Measurements from ENCODE around the gene GLDC. TPM values are rescaled to one million over a fixed set of nuclear protein-coding genes. Genes with fewer than 3 reads are reported as not detected.

Gene GLDC
- total RNA-seq, 1 donor from 2014 or later = 1.7 TPM

- Histone ChIP-seq H3K27me3 (peaks cover 25% of the 10 kb centered on the region), H3K4me1 (peaks cover 10% of the 10 kb centered on the region), H3K36me3 (no peaks in the 10 kb centered on the region), H3K4me3 (no peak overlapping the region), H3K9me3 (no peaks in the 10 kb centered on the region), H3K27ac (no peak overlapping the region)
- intact Hi-C loops (cut with DNase I) = no loop called here
- DNase-seq (no peak), ATAC-seq (no peak)
- TF ChIP-seq CTCF (IDR thresholded peaks at IDR 0.05) = no peak
Measured at GRCh38 chr9:6641961-6642360, 3.6 kb downstream of the GLDC start.

GRCh38 chr9:6641561-6641960 lies 4.0 kb downstream of the GLDC start:
- TF ChIP-seq CTCF (IDR thresholded peaks at IDR 0.05) = no peak
- Histone ChIP-seq H3K4me3 (no peak overlapping the region), H3K9me3 (no peaks in the 10 kb centered on the region), H3K36me3 (no peaks in the 10 kb centered on the region), H3K27ac (no peak overlapping the region), H3K4me1 (peaks cover 10% of the 10 kb centered on the region), H3K27me3 (peaks cover 25% of the 10 kb centered on the region)
- intact Hi-C loops (cut with DNase I) = no loop called here
- DNase-seq (no peak), ATAC-seq (no peak)

DNA sequence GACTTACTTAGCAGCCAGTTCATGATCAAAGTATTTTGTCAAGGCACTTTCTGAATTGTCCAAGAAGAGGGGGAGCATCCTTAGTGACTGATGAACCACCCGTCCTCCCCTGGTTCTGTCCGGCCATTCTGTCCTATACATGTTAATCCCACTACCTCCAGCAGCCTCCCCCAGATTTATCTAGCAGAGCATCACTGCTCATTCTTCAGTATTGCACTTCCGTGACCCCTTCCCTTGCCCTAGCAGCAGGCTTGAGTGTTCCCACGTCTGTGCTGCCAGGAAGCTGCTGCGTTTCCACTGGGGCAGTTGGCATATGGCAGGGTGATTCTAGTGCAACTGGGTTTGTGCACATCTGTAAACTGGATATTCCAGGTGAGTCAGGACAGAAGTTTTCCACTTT lies 4.5 kb downstream of the GLDC start:
- intact Hi-C loops (cut with DNase I) = no loop called here
- no peaks in the 10 kb centered on the region for H3K36me3 ChIP-seq
- no peaks in the 10 kb centered on the region for H3K9me3 ChIP-seq
- TF ChIP-seq CTCF (IDR thresholded peaks at IDR 0.05) = no peak
- H3K27me3 ChIP-seq = peaks cover 25% of the 10 kb centered on the region
- peaks cover 10% of the 10 kb centered on the region for H3K4me1 ChIP-seq
- DNase-seq (no peak), ATAC-seq (no peak)
- no peak overlapping the region for H3K27ac ChIP-seq
- no peak overlapping the region for H3K4me3 ChIP-seq

GRCh38 chr9:6640268-6641051 lies 5.1 kb downstream of the GLDC start:
- TF ChIP-seq CTCF (IDR thresholded peaks at IDR 0.05) = no peak
- intact Hi-C loops (cut with DNase I) = no loop called here
- DNase-seq (no peak), ATAC-seq (no peak)
- peaks cover 25% of the 10 kb centered on the region for H3K27me3 ChIP-seq
- H3K4me1 ChIP-seq = peaks cover 10% of the 10 kb centered on the region
- H3K9me3 ChIP-seq = no peaks in the 10 kb centered on the region
- H3K4me3 ChIP-seq = no peak overlapping the region
- H3K27ac ChIP-seq = no peak overlapping the region
- no peaks in the 10 kb centered on the region for H3K36me3 ChIP-seq

- Histone ChIP-seq H3K27ac (no peak overlapping the region), H3K36me3 (no peaks in the 10 kb centered on the region), H3K27me3 (peaks cover 20% of the 10 kb centered on the region), H3K4me3 (no peak overlapping the region), H3K9me3 (no peaks in the 10 kb centered on the region), H3K4me1 (peaks cover 5% of the 10 kb centered on the region)
- no peak for DNase-seq
- intact Hi-C loops (cut with DNase I) = no loop called here
- TF ChIP-seq CTCF (IDR thresholded peaks at IDR 0.05) = no peak
- no peak for ATAC-seq
Measured at GRCh38 chr9:6639622-6640021, 5.9 kb downstream of the GLDC start.
